Activated T-cell treated with anti-CD3 and anti-CD28 coated beads, Interleukin-2, amount 50 U/mL, for 1 hour (primary cell): ENCODE results near the gene ATRAID.

Source experiments
- DNase-seq: peaks from one replicate; pipeline ENCODE4 v3.0.0-alpha.2; 2020

The ATRAID gene

GRCh38 chr2:27220091-27220490 is 8.2 kb downstream of the ATRAID start:
- no peak for DNase-seq

- DNase-seq: no peak
Measured at GRCh38 chr2:27221166-27221565, 9.3 kb downstream of the ATRAID start.

GRCh38 chr2:27222407-27222806 is 10.6 kb downstream of the ATRAID start:
- DNase-seq: no peak

- no peak for DNase-seq
Measured at GRCh38 chr2:27223416-27223815, 11.6 kb downstream of the ATRAID start.

- no peak for DNase-seq
Measured at GRCh38 chr2:27225526-27225925, 13.7 kb downstream of the ATRAID start.

GRCh38 chr2:27227501-27227900 is 15.7 kb downstream of the ATRAID start:
- DNase-seq: no peak

GRCh38 chr2:27231921-27232320 is 20.1 kb downstream of the ATRAID start:
- no peak for DNase-seq

- no peak for DNase-seq
Measured at GRCh38 chr2:27233341-27233740, 21.5 kb downstream of the ATRAID start.

GRCh38 chr2:27236136-27236535 is 24.3 kb downstream of the ATRAID start:
- no peak for DNase-seq

- no peak for DNase-seq
Measured at GRCh38 chr2:27236626-27237025, 24.8 kb downstream of the ATRAID start.

GRCh38 chr2:27237341-27237945 is 25.6 kb downstream of the ATRAID start:
- DNase-seq: no peak

- no peak for DNase-seq
Measured at GRCh38 chr2:27238976-27239375, 27.1 kb downstream of the ATRAID start.

- no peak for DNase-seq
Measured at GRCh38 chr2:27240406-27240805, 28.6 kb downstream of the ATRAID start.

GRCh38 chr2:27241761-27242613 is 30.1 kb downstream of the ATRAID start:
- no peak for DNase-seq

- no peak for DNase-seq
Measured at GRCh38 chr2:27242614-27242951, 30.7 kb downstream of the ATRAID start.

GRCh38 chr2:27243391-27244130 is 31.7 kb downstream of the ATRAID start:
- DNase-seq: no peak

- no peak for DNase-seq
Measured at GRCh38 chr2:27245116-27245515, 33.3 kb downstream of the ATRAID start.

- no peak for DNase-seq
Measured at GRCh38 chr2:27245626-27246025, 33.8 kb downstream of the ATRAID start.

- DNase-seq: no peak
Measured at GRCh38 chr2:27247893-27248292, 36.1 kb downstream of the ATRAID start.

- DNase-seq: no peak
Measured at GRCh38 chr2:27249159-27249890, 37.5 kb downstream of the ATRAID start.

- DNase-seq: peak; percentile 60
Measured at GRCh38 chr2:27249891-27250651, 38.2 kb downstream of the ATRAID start.

- DNase-seq: no peak
Measured at GRCh38 chr2:27250652-27251379, 39.0 kb downstream of the ATRAID start.
